H1 (cell line): ENCODE measurements around the gene ATR. TPM values are rescaled to one million over a fixed set of nuclear protein-coding genes. Genes with fewer than 3 reads are reported as not detected.

Experiments used
- CTCF ChIA-PET: fragments of 300-600 bp; sonication (Branson Sonifier 250); formaldehyde crosslinking; loops from one replicate; lab custom pipeline; 2021; ENCODE audit not compliant: partially characterized antibody; lab: Charles Lee
- POLR2A ChIA-PET: fragments of 300-600 bp; sonication (Branson Sonifier 250); formaldehyde crosslinking; loops from one replicate; lab custom pipeline; 2021; ENCODE audit warnings: inconsistent platforms; ENCODE audit not compliant: partially characterized antibody; lab: Charles Lee
- DNase-seq, 2 experiments: peaks; one replicate each; pipeline versions ENCODE4 v3.0.0 to v3.0.0-alpha.2; 2010 to 2022; ENCODE audit warnings: low spot score in 2 of 2, low read depth in 1 of 2, mixed read lengths in 1 of 2
- FAIRE-seq: peaks from 2 replicates; lab custom pipeline; 2011; peaks lifted over from hg19 to GRCh38; lab: Jason Lieb, UNC
- H2AFZ ChIP-seq: 2 replicates; pipeline ENCODE4 v1.8.1; 2012; ENCODE audit warnings: low read length, inconsistent platforms
- H2AK5ac ChIP-seq: 2 replicates; pipeline ENCODE4 v1.6.1; 2013; ENCODE audit warnings: low read depth, low read length
- H2BK120ac ChIP-seq: replicated peaks from 2 replicates; pipeline ENCODE3; 2013; ENCODE audit warnings: low read depth, low read length, inconsistent platforms
- H2BK12ac ChIP-seq: 2 replicates; pipeline ENCODE4 v1.6.1; 2013; ENCODE audit warnings: low read depth, low read length
- H2BK15ac ChIP-seq: 2 replicates; pipeline ENCODE4 v1.6.1; 2013; ENCODE audit warnings: low read length
- H2BK20ac ChIP-seq: 2 replicates; pipeline ENCODE4 v1.6.1; 2013; ENCODE audit warnings: low read length
- H2BK5ac ChIP-seq: 2 replicates; pipeline ENCODE4 v1.6.1; 2013; ENCODE audit warnings: low read depth, low read length
- H3K14ac ChIP-seq: 2 replicates; pipeline ENCODE4 v1.6.1; 2013; ENCODE audit warnings: inconsistent platforms; ENCODE audit not compliant: insufficient read length
- H3K18ac ChIP-seq: 2 replicates; pipeline ENCODE4 v1.6.1; 2013; ENCODE audit warnings: low read length; ENCODE audit errors: extremely low read depth
- H3K23ac ChIP-seq: 2 replicates; pipeline ENCODE4 v1.6.1; 2013; ENCODE audit warnings: inconsistent platforms; ENCODE audit not compliant: insufficient read length
- H3K23me2 ChIP-seq: 2 replicates; pipeline ENCODE4 v1.6.1; 2013; ENCODE audit warnings: low read depth, low read length
- H3K27ac ChIP-seq: 2 replicates; pipeline ENCODE4 v1.6.1; 2011; ENCODE audit warnings: low read depth, low read length, inconsistent platforms
- H3K27me3 ChIP-seq, 4 experiments: replicated peaks in 1 of 4; 1 replicate in 1 of 4; 2 replicates in 3 of 4; pipeline versions ENCODE4 v1.6.1 to v1.8.1; 2011 to 2013; ENCODE audit warnings: low read length in 3 of 4, mild to moderate bottlenecking in 3 of 4, inconsistent platforms in 2 of 4, mixed read lengths in 2 of 4, moderate library complexity in 1 of 4; ENCODE audit not compliant: control insufficient read depth in 3 of 4, insufficient read depth in 3 of 4; ENCODE audit errors: extremely low read depth in 1 of 4
- H3K36me3 ChIP-seq, 4 experiments: 2 replicates each; pipeline versions ENCODE4 v1.6.1 to v1.8.1; 2011 to 2013; ENCODE audit warnings: mild to moderate bottlenecking in 4 of 4, low read length in 3 of 4, moderate library complexity in 2 of 4, control low read depth in 1 of 4, inconsistent platforms in 1 of 4; ENCODE audit not compliant: insufficient read depth in 4 of 4, control insufficient read depth in 2 of 4
- H3K4ac ChIP-seq: replicated peaks from 2 replicates; pipeline ENCODE3; 2013; ENCODE audit warnings: low read length, low read depth, mixed read lengths, inconsistent platforms; ENCODE audit not compliant: insufficient read length
- H3K4me1 ChIP-seq, 4 experiments: replicated peaks in 1 of 4; 1 replicate in 1 of 4; 2 replicates in 3 of 4; pipeline versions ENCODE4 v1.6.1 to v1.8.1; 2011 to 2013; ENCODE audit warnings: low read length in 3 of 4, inconsistent platforms in 2 of 4, mixed read lengths in 1 of 4; ENCODE audit not compliant: insufficient read depth in 4 of 4, control insufficient read depth in 3 of 4
- H3K4me2 ChIP-seq, 2 experiments: 2 replicates each; pipeline versions ENCODE4 v1.6.1 to v1.8.1; 2011 to 2013; ENCODE audit warnings: low read depth in 2 of 2, low read length in 2 of 2, control low read depth in 1 of 2, inconsistent platforms in 1 of 2, mild to moderate bottlenecking in 1 of 2; ENCODE audit not compliant: insufficient read depth in 1 of 2
- H3K4me3 ChIP-seq, 4 experiments: fragments of 200-600, 300-600 bp in 1 of 4; sonication (generic), shearing (Covaris generic), sonication (Bioruptor Twin) in 1 of 4; 2 replicates each; pipeline versions ENCODE4 v1.5.1 to v1.8.1; 2011 to 2016; ENCODE audit warnings: low read length in 4 of 4, low read depth in 3 of 4, control low read depth in 2 of 4, inconsistent platforms in 2 of 4, mild to moderate bottlenecking in 2 of 4, mixed read lengths in 1 of 4, moderate library complexity in 1 of 4; ENCODE audit not compliant: insufficient read depth in 2 of 4; ENCODE audit errors: extremely low read depth in 1 of 4
- H3K56ac ChIP-seq: replicated peaks from 2 replicates; pipeline ENCODE3; 2013; ENCODE audit warnings: low read depth, mild to moderate bottlenecking, mixed read lengths, low read length, inconsistent platforms; ENCODE audit not compliant: insufficient read length
- H3K79me1 ChIP-seq: 2 replicates; pipeline ENCODE4 v1.6.1; 2013; ENCODE audit warnings: low read depth, low read length, control low read depth
- H3K79me2 ChIP-seq, 2 experiments: 2 replicates each; pipeline versions ENCODE4 v1.6.1 to v1.8.1; 2012 to 2013; ENCODE audit warnings: low read length in 2 of 2, mild to moderate bottlenecking in 2 of 2, inconsistent platforms in 1 of 2; ENCODE audit not compliant: insufficient read depth in 2 of 2, control insufficient read depth in 1 of 2
- H3K9ac ChIP-seq, 4 experiments: replicated peaks in 1 of 4; 1 replicate in 1 of 4; 2 replicates in 3 of 4; pipeline versions ENCODE4 v1.6.1 to v1.8.1; 2011 to 2013; ENCODE audit warnings: low read depth in 3 of 4, low read length in 3 of 4, control low read depth in 2 of 4, mild to moderate bottlenecking in 2 of 4, moderate library complexity in 2 of 4, inconsistent platforms in 1 of 4; ENCODE audit errors: extremely low read depth in 1 of 4
- H3K9me3 ChIP-seq, 2 experiments: 2 replicates each; pipeline versions ENCODE4 v1.6.1 to v1.8.1; 2012 to 2013; ENCODE audit warnings: mild to moderate bottlenecking in 2 of 2, moderate library complexity in 2 of 2, control low read depth in 1 of 2, inconsistent platforms in 1 of 2, low read depth in 1 of 2, low read length in 1 of 2, mixed read lengths in 1 of 2; ENCODE audit not compliant: insufficient read depth in 2 of 2
- H4K20me1 ChIP-seq, 2 experiments: replicated peaks in 1 of 2; 2 replicates each; pipeline versions ENCODE3 to v1.8.1; 2011 to 2013; ENCODE audit warnings: inconsistent platforms in 2 of 2, low read length in 2 of 2, mild to moderate bottlenecking in 1 of 2; ENCODE audit not compliant: insufficient read depth in 2 of 2, control insufficient read depth in 1 of 2
- H4K5ac ChIP-seq: 2 replicates; pipeline ENCODE4 v1.6.1; 2013; ENCODE audit warnings: low read length, low read depth, mixed read lengths, inconsistent platforms; ENCODE audit not compliant: insufficient read length
- H4K8ac ChIP-seq: 2 replicates; pipeline ENCODE4 v1.8.0; 2013; ENCODE audit warnings: mild to moderate bottlenecking, moderate library complexity, low read length, inconsistent platforms; ENCODE audit not compliant: insufficient read depth; ENCODE audit errors: extremely low read depth
- H4K91ac ChIP-seq: replicated peaks from 2 replicates; pipeline ENCODE3; 2013; ENCODE audit warnings: low read length, mixed read lengths, inconsistent platforms; ENCODE audit not compliant: insufficient read length
- ASH2L ChIP-seq: fragments of 200-600, 300-600 bp; sonication (generic); IDR thresholded peaks from one replicate; pipeline ENCODE4 v1.7.1; 2017; ENCODE audit warnings: low read length
- CBX5 ChIP-seq: fragments of 300-800, 300-1000 bp; sonication (generic); IDR thresholded peaks from 2 replicates; pipeline ENCODE4 v1.7.1; 2016; ENCODE audit warnings: antibody characterized with exemption, low read length, low read depth
- CHD2 ChIP-seq: IDR thresholded peaks from 2 replicates; pipeline ENCODE4 v1.6.1; 2012; ENCODE audit warnings: low read length, improper control_type of control experiment
- KDM4A ChIP-seq: IDR thresholded peaks from one replicate; pipeline ENCODE4 v1.7.1; 2012; ENCODE audit warnings: low read depth, mild to moderate bottlenecking, moderate library complexity, low read length, inconsistent platforms; ENCODE audit not compliant: severe bottlenecking
- NANOG ChIP-seq: IDR thresholded peaks from 2 replicates; pipeline ENCODE4 v1.6.1; 2011; ENCODE audit warnings: low read length, low read depth, mild to moderate bottlenecking, inconsistent platforms; ENCODE audit not compliant: insufficient read depth, poor library complexity, severe bottlenecking
- PHF8 ChIP-seq: fragments of 200-600 bp; sonication (generic); conservative IDR thresholded peaks from 2 replicates; pipeline ENCODE4 v1.7.1; 2012; ENCODE audit warnings: low read depth, mild to moderate bottlenecking, inconsistent platforms, low read length, moderate library complexity
- RXRA ChIP-seq: IDR thresholded peaks from 2 replicates; pipeline ENCODE4 v1.6.1; 2011; ENCODE audit warnings: low read depth, mild to moderate bottlenecking, low read length, moderate library complexity; ENCODE audit not compliant: insufficient read depth
- SAP30 ChIP-seq: fragments of 300-600 bp; sonication (generic); IDR thresholded peaks from 2 replicates; pipeline ENCODE4 v1.7.1; 2012; ENCODE audit warnings: low read length, moderate library complexity, mild to moderate bottlenecking, inconsistent platforms; ENCODE audit not compliant: insufficient read depth, insufficient replicate concordance
- SIN3A ChIP-seq, 2 experiments: IDR thresholded peaks in 1 of 2; conservative IDR thresholded peaks in 1 of 2; 2 replicates each; pipeline ENCODE4 v1.6.1; 2011 to 2012; ENCODE audit warnings: low read length in 2 of 2, improper control_type of control experiment in 1 of 2, low read depth in 1 of 2, mild to moderate bottlenecking in 1 of 2
- SP4 ChIP-seq: IDR thresholded peaks from 2 replicates; pipeline ENCODE4 v1.6.1; 2012; ENCODE audit warnings: low read length, inconsistent platforms
- polyA plus RNA-seq, 7 experiments: library from polyadenylated mRNA; depleted of rRNA in 3 of 7; stranded (reverse) in 5 of 7; unstranded in 2 of 7; fragments of >200 nt in 5 of 7; fragments of 200-250 nt in 2 of 7; gene quantifications; 1 replicate in 5 of 7; 2 replicates in 1 of 7; 4 replicates in 1 of 7; pipeline versions ENCODE4 v1.2.1 to v1.2.3, GENCODE V29; 2011 to 2013; ENCODE audit warnings: missing spikeins in 2 of 7, mixed read lengths in 2 of 7
- total RNA-seq: library from RNA; stranded (reverse); fragmentation: NEBNext Ultra II Directional; extraction: Animal tissue kit (Norgen Biotek cat#: 25700); gene quantifications from 2 replicates; pipeline ENCODE4 v1.2.1, GENCODE V29; 2021

Gene ATR
- total and polyA plus RNA-seq, 2 of the 8 experiments (the other 6 are each of a cell fraction or from before 2014, with no cell fraction given) = 8.4 to 23.2 TPM

GRCh38 chr3:142623194-142623593 lies 44.7 kb upstream of the ATR start:
- DNase-seq = no peak
- Histone ChIP-seq H3K14ac (no peak overlapping the region), H4K20me1 (no peaks in the 10 kb centered on the region), H3K79me1 (no peaks in the 10 kb centered on the region), H4K5ac (no peak overlapping the region), H3K4me2 (no peak overlapping the region), H2BK20ac (no peak overlapping the region), H3K27me3 (no peaks in the 10 kb centered on the region), H4K8ac (no peak overlapping the region), H3K23ac (no peak overlapping the region), H3K9ac (no peak overlapping the region), H3K56ac (no peak overlapping the region), H2BK12ac (no peak overlapping the region), H3K9me3 (no peaks in the 10 kb centered on the region), H2AFZ (no peak overlapping the region), H3K36me3 (no peaks in the 10 kb centered on the region), H4K91ac (no peak overlapping the region), H2BK5ac (no peak overlapping the region), H2BK15ac (no peak overlapping the region), H2AK5ac (no peak overlapping the region), H3K18ac (no peak overlapping the region), H3K27ac (no peak overlapping the region), H3K23me2 (no peaks in the 10 kb centered on the region), H3K4me3 (no peak overlapping the region), H3K4me1 (peaks cover 0 to 2% (median 0%) of the 10 kb centered on the region in 4 experiments; a peak in 1 of 7 replicates), H2BK120ac (no peak overlapping the region), H3K79me2 (no peaks in the 10 kb centered on the region), H3K4ac (no peak overlapping the region)
- POLR2A ChIA-PET = no interaction called here
- CTCF ChIA-PET = interaction anchor here (0.6 kb wide), 2 partner anchors 13 to 35 kb away, joined by 3 read pairs; no protein-coding TSS in a partner anchor
- FAIRE-seq = no peak
- TF ChIP-seq SP4 (no peak), CHD2 (no peak), CBX5 (no peak), ASH2L (no peak), SIN3A (conservative IDR thresholded peaks at IDR 0.05 in 1 of 2, IDR thresholded peaks at IDR 0.05 in 1 of 2; ENCODE audit: low read depth in 1 of 2, low read length in 2 of 2) (no peak), RXRA (no peak), PHF8 (no peak), NANOG (no peak), SAP30 (no peak), KDM4A (no peak)
